Ishikawa (cell line): ENCODE results near the gene ZFAND3.

Experiments used
- CEBPB ChIP-seq: IDR thresholded peaks from 2 replicates; pipeline ENCODE4 v1.6.1; 2012
- CREB1 ChIP-seq: IDR thresholded peaks from 2 replicates; pipeline ENCODE4 v1.6.1; 2012; ENCODE audit warnings: low read depth
- EGR1 ChIP-seq: IDR thresholded peaks from 2 replicates; pipeline ENCODE4 v1.6.1; 2012
- EP300 ChIP-seq: IDR thresholded peaks from 2 replicates; pipeline ENCODE4 v1.6.1; 2012; ENCODE audit warnings: borderline replicate concordance
- MAX ChIP-seq: IDR thresholded peaks from 2 replicates; pipeline ENCODE4 v1.6.1; 2012
- NFIC ChIP-seq: IDR thresholded peaks from 2 replicates; pipeline ENCODE4 v1.6.1; 2012
- RAD21 ChIP-seq: IDR thresholded peaks from 2 replicates; pipeline ENCODE4 v1.6.1; 2012; ENCODE audit warnings: low read depth
- REST ChIP-seq: IDR thresholded peaks from 2 replicates; pipeline ENCODE4 v1.6.1; 2012; ENCODE audit warnings: low read depth, mild to moderate bottlenecking
- TAF1 ChIP-seq: IDR thresholded peaks from 2 replicates; pipeline ENCODE4 v1.6.1; 2012; ENCODE audit warnings: low read depth, mild to moderate bottlenecking
- TCF12 ChIP-seq: IDR thresholded peaks from 2 replicates; pipeline ENCODE4 v1.6.1; 2012; ENCODE audit warnings: low read depth
- TEAD4 ChIP-seq: IDR thresholded peaks from 2 replicates; pipeline ENCODE4 v1.6.1; 2012
- YY1 ChIP-seq: IDR thresholded peaks from 2 replicates; pipeline ENCODE4 v1.6.1; 2012; ENCODE audit warnings: low read depth
- ZBTB7A ChIP-seq: IDR thresholded peaks from 2 replicates; pipeline ENCODE4 v1.6.1; 2012; ENCODE audit warnings: low read depth
- TF ChIP-seq, protein P1 (sequence below): IDR thresholded peaks from 2 replicates; pipeline ENCODE4 v1.6.1; 2012

DNA sequence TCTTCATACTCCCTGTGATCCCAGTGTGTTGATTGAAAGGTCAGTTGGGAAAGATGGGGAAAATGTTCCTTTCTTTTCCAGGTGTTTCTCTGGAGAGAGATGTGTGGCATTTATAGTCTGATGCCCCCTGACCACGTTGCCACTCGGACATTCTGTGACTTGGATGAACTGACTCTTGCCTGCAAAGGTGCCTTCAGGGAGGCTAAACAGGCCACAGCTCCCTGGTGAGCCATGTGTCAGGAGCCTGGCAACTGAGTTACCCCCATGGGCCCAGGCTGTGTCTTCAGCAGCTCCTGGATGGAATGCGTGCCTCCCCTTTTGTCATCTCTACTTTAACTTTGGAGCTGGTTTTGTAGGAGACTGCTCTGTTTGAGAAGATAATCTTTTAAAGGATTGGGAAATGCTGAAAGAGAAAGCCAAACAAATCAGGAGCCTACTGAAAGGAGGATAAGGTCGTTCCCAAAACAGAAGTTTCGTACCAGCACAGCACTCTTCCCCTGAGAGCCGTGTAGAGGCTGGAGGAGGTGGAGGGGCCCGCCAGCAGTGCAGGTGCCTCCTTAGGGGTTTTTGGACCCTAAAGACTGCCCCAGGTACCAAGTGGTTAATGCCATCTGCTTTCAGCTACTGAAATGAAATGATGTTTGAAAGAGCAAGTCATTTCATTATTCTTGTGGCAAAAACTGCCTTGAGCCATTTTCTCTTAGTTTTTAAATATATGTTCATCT lies 322.8 kb downstream of the ZFAND3 start:
- no peak for TF ChIP-seq EP300
- no peak for TF ChIP-seq CEBPB
- no peak for TF ChIP-seq MAX
- no peak for TF ChIP-seq CREB1
- TF ChIP-seq TAF1 = no peak
- no peak for TF ChIP-seq RAD21
- TF ChIP-seq NFIC = no peak
- TF ChIP-seq ZBTB7A = no peak
- TF ChIP-seq, protein P1, sequence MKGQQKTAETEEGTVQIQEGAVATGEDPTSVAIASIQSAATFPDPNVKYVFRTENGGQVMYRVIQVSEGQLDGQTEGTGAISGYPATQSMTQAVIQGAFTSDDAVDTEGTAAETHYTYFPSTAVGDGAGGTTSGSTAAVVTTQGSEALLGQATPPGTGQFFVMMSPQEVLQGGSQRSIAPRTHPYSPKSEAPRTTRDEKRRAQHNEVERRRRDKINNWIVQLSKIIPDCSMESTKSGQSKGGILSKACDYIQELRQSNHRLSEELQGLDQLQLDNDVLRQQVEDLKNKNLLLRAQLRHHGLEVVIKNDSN = no peak
- no peak for TF ChIP-seq YY1
- TF ChIP-seq REST = no peak
- no peak for TF ChIP-seq TCF12
- no peak for TF ChIP-seq TEAD4
- TF ChIP-seq EGR1 = no peak
